Stomach (tissue), 19 donors: ENCODE data around the gene HOXD8. TPM values are rescaled to one million over a fixed set of nuclear protein-coding genes. Genes with fewer than 3 reads are reported as not detected.

Experiments used
- DNase-seq, 2 donors: peaks; one replicate each; pipeline versions ENCODE4 v3.0.0 to v3.0.0-alpha.2; 2013 to 2019
- H3K27ac ChIP-seq, 5 donors: fragments of 200-600 bp in 4 of 5; sonication (generic) in 4 of 5; one replicate each; pipeline ENCODE4 v1.5.1; 2013 to 2019; ENCODE audit warnings: mild to moderate bottlenecking in 1 of 5, moderate library complexity in 1 of 5
- H3K27me3 ChIP-seq, 3 donors: fragments of 200-600 bp; sonication (generic); one replicate each; pipeline ENCODE4 v1.5.1; 2017 to 2019; ENCODE audit warnings: mixed run types in 1 of 3
- H3K36me3 ChIP-seq, 4 donors: fragments of 200-600 bp; sonication (generic); 1 replicate in 3 of 4; 2 replicates in 1 of 4; pipeline ENCODE4 v1.5.1; 2016 to 2019
- H3K4me1 ChIP-seq, 4 donors: fragments of 200-600 bp; sonication (generic); one replicate each; pipeline ENCODE4 v1.5.1; 2016 to 2019
- H3K4me3 ChIP-seq, 4 donors: fragments of 200-600 bp; sonication (generic) in 3 of 4; one replicate each; pipeline ENCODE4 v1.5.1; 2016 to 2019; ENCODE audit warnings: mild to moderate bottlenecking in 1 of 4
- H3K9me3 ChIP-seq, 4 donors: fragments of 200-600 bp; sonication (generic); one replicate each; pipeline ENCODE4 v1.5.1; 2016 to 2019
- CTCF ChIP-seq, 7 experiments: fragments of 450-650 bp in 4 of 7; fragments of 200-600 bp in 3 of 7; sonication (generic) in 3 of 7; IDR thresholded peaks; one replicate each; pipeline ENCODE4 v1.5.1; 2016 to 2019; ENCODE audit warnings: antibody characterized with exemption in 7 of 7, control low read depth in 2 of 7, mild to moderate bottlenecking in 1 of 7
- EP300 ChIP-seq: sonication (generic); formaldehyde crosslinking; IDR thresholded peaks from one replicate; pipeline ENCODE4 v1.6.1; 2017; ENCODE audit warnings: antibody characterized with exemption
- POLR2A ChIP-seq, 4 donors: fragments of 450-650 bp; IDR thresholded peaks; one replicate each; pipeline ENCODE4 v1.6.1; 2016; ENCODE audit warnings: antibody characterized with exemption in 4 of 4, control low read depth in 2 of 4, mild to moderate bottlenecking in 1 of 4, moderate library complexity in 1 of 4
- POLR2AphosphoS5 ChIP-seq, 3 donors: sonication (generic); formaldehyde crosslinking; IDR thresholded peaks; one replicate each; pipeline ENCODE4 v1.6.1; 2016; ENCODE audit warnings: antibody characterized with exemption in 3 of 3
- WGBS, 5 donors: extraction: QIAGEN DNeasy Blood & Tissue Kit in 3 of 5; methylation state at CpG; one replicate each; pipeline versions ENCODE4 v1.1.5 to v1.1.7; 2013 to 2018; 5-methylcytosine and 5-hydroxymethylcytosine counted together
- intact Hi-C: fragments of 100-400 bp; cut with DNase I; formaldehyde crosslinking; loops from one replicate; pipeline ENCODE4 v1.15.1; 2023; ENCODE audit warnings: low total_unique reads
- long read RNA-seq, 10 donors: transcript quantifications; one replicate each; lab custom pipeline, GENCODE V29; 2026
- polyA plus RNA-seq, 3 donors: library from polyadenylated mRNA; stranded (reverse); fragments of 200-250 nt; gene quantifications; one replicate each; pipeline ENCODE4 v1.2.3, GENCODE V29; 2013
- total RNA-seq, 5 donors: library from RNA; depleted of rRNA; stranded (reverse); fragments of >200 nt; gene quantifications; one replicate each; pipeline versions ENCODE4 v1.1.0 to v1.2.3, GENCODE V29; 2014 to 2016
- donor health status: healthy with polysubstance abuse.
- donor health status: Bipolar disorder and iron deficiency.
- donor health status: healthy.

Gene HOXD8
- 10 to 100 TPM in 1 of 5 donors, 1 to 10 TPM in 1, under 1 TPM in 1, not detected in 2; 0.58 to 15.9 (median 5.1) TPM for total RNA-seq
- 1 to 10 TPM in 2 of 3 donors, under 1 TPM in 1; 0.87 to 1.8 (median 1.7) TPM for polyA plus RNA-seq
- long read RNA-seq, donor 1, partial matches to known transcripts: 0 of 1 reads
- long read RNA-seq, donor 1, other reads (novel, unspliced or antisense): 0 of 1 reads
- long read RNA-seq, donor 2, partial matches to known transcripts: 0 of 1 reads
- long read RNA-seq, donor 2, other reads (novel, unspliced or antisense): 0 of 1 reads
- long read RNA-seq, donor 3, partial matches to known transcripts: 0 of 1 reads
- long read RNA-seq, donor 3, other reads (novel, unspliced or antisense): 0 of 1 reads
- long read RNA-seq, donor 4: 0 reads
- long read RNA-seq, donor 5, partial matches to known transcripts: 0 of 8 reads
- long read RNA-seq, donor 5, other reads (novel, unspliced or antisense): 0 of 8 reads
- long read RNA-seq, donor 6: 0 reads
- long read RNA-seq, donor 7, partial matches to known transcripts: 0 of 5 reads
- long read RNA-seq, donor 7, other reads (novel, unspliced or antisense): 0 of 5 reads
- long read RNA-seq, donor 8: 0 reads
- long read RNA-seq, donor 9, partial matches to known transcripts: 0 of 2 reads
- long read RNA-seq, donor 9, other reads (novel, unspliced or antisense): 0 of 2 reads
- long read RNA-seq, donor 10: 0 reads

- Histone ChIP-seq H3K4me1 (peaks cover 16 to 45% (median 31%) of the 10 kb centered on the region in 4 donors), H3K36me3 (no peaks in the 10 kb centered on the region), H3K27me3 (peaks cover 58 to 100% (median 93%) of the 10 kb centered on the region in 3 donors), H3K4me3 (peak within 1 kb of the TSS; percentile 35 to 49 (median 46)), H3K27ac (peak within 1 kb of the TSS; percentile 42 to 80 (median 76)), H3K9me3 (peaks cover 0 to 25% (median 2%) of the 10 kb centered on the region in 4 donors)
- peak in 1 of 2 donors; percentile 85 for DNase-seq
- intact Hi-C loops: loop anchor here (5.0 to 10.0 kb wide), 2 partner anchors 526 to 1018 kb away; no protein-coding TSS in a partner anchor
- no peak for TF ChIP-seq CTCF (IDR thresholded peaks at IDR 0.05)
- peak in 2 of 3 donors; percentile 9 to 38 for TF ChIP-seq POLR2AphosphoS5 (IDR thresholded peaks at IDR 0.05)
- 4 to 8% (median 5%) methylated on average over 25 to 64 of the region's 64 CpGs for WGBS, 5 donors
Observed at GRCh38 chr2:176128982-176129796, at the start of gene HOXD8. Gene HOXD8, plus strand, starts transcription at chr2:176129705. Its CDS starts 662 bp downstream, at chr2:176130367.

GRCh38 chr2:176079831-176080539 lies 49.5 kb upstream of the HOXD8 start:
- Histone ChIP-seq H3K36me3 (no peaks in the 10 kb centered on the region), H3K27ac (no peak overlapping the region), H3K27me3 (peaks cover 68 to 100% (median 99%) of the 10 kb centered on the region in 3 donors), H3K4me1 (peaks cover 0 to 51% (median 29%) of the 10 kb centered on the region in 4 donors), H3K4me3 (peak overlapping the region; percentile 13 to 34 (median 26)), H3K9me3 (peaks cover 9 to 55% (median 30%) of the 10 kb centered on the region in 4 donors)
- 2 to 6% (median 5%) methylated on average over 35 to 77 of the region's 86 CpGs for WGBS, 5 donors
- TF ChIP-seq CTCF (IDR thresholded peaks at IDR 0.05) (peak in 3 of 7 experiments; percentile 13 to 29 (median 27)), POLR2A (IDR thresholded peaks at IDR 0.05) (no peak), EP300 (no peak), POLR2AphosphoS5 (IDR thresholded peaks at IDR 0.05) (no peak)
- intact Hi-C loops: no loop called here
- DNase-seq: peak in 1 of 2 donors; percentile 65

GRCh38 chr2:176080540-176081375 lies 48.7 kb upstream of the HOXD8 start:
- TF ChIP-seq POLR2AphosphoS5 (IDR thresholded peaks at IDR 0.05): no peak
- peaks cover 9 to 57% (median 31%) of the 10 kb centered on the region in 4 donors for H3K9me3 ChIP-seq
- DNase-seq: peak in 1 of 2 donors; percentile 63
- H3K4me3 ChIP-seq: peak overlapping the region in 3 of 4 donors; percentile 13 to 34 (median 23)
- peaks cover 74 to 100% (median 99%) of the 10 kb centered on the region in 3 donors for H3K27me3 ChIP-seq
- WGBS, 5 donors: 5 to 13% (median 10%) methylated on average over 38 to 68 of the region's 68 CpGs
- no peak overlapping the region for H3K27ac ChIP-seq
- intact Hi-C loops: no loop called here
- H3K4me1 ChIP-seq: peaks cover 0 to 59% (median 34%) of the 10 kb centered on the region in 4 donors
- H3K36me3 ChIP-seq: no peaks in the 10 kb centered on the region
